H9 (cell line): Measurements from ENCODE around the gene TTC13. TPM values are rescaled to one million over a fixed set of nuclear protein-coding genes. Genes with fewer than 3 reads are reported as not detected.

Experiments
- DNase-seq: peaks from one replicate; pipeline ENCODE4 v3.0.0-alpha.2; 2017
- H2AFZ ChIP-seq: one replicate; pipeline ENCODE4 v1.6.1; 2013; ENCODE audit warnings: mild to moderate bottlenecking, low read length, control low read depth, moderate library complexity
- H2AK5ac ChIP-seq: 2 replicates; pipeline ENCODE4 v1.6.1; 2013; ENCODE audit warnings: low read length, control low read depth, mixed read lengths; ENCODE audit not compliant: insufficient read length
- H2BK120ac ChIP-seq: one replicate; pipeline ENCODE4 v1.6.1; 2013; ENCODE audit warnings: low read depth, mild to moderate bottlenecking, low read length, control low read depth, inconsistent platforms; ENCODE audit not compliant: poor library complexity, severe bottlenecking
- H2BK12ac ChIP-seq: 2 replicates; pipeline ENCODE4 v1.6.1; 2013; ENCODE audit warnings: low read length, control low read depth, mixed read lengths, low read depth; ENCODE audit not compliant: insufficient read length
- H2BK15ac ChIP-seq: 2 replicates; pipeline ENCODE4 v1.6.1; 2013; ENCODE audit warnings: low read depth, low read length, control low read depth
- H2BK20ac ChIP-seq: one replicate; pipeline ENCODE4 v1.6.1; 2013; ENCODE audit warnings: low read depth, mild to moderate bottlenecking, low read length, control low read depth, inconsistent platforms; ENCODE audit not compliant: poor library complexity, severe bottlenecking
- H2BK5ac ChIP-seq: 2 replicates; pipeline ENCODE4 v1.6.1; 2013; ENCODE audit warnings: low read length, control low read depth, mixed read lengths; ENCODE audit not compliant: insufficient read length
- H3K14ac ChIP-seq: 2 replicates; pipeline ENCODE4 v1.6.1; 2013; ENCODE audit warnings: low read length, control low read depth; ENCODE audit not compliant: insufficient read depth
- H3K18ac ChIP-seq: 2 replicates; pipeline ENCODE4 v1.6.1; 2013; ENCODE audit warnings: low read depth, mild to moderate bottlenecking, mixed read lengths, low read length, control low read depth; ENCODE audit not compliant: insufficient read length
- H3K23ac ChIP-seq: 2 replicates; pipeline ENCODE4 v1.6.1; 2013; ENCODE audit warnings: low read length, control low read depth, mixed read lengths, low read depth; ENCODE audit not compliant: insufficient read length
- H3K23me2 ChIP-seq: 2 replicates; pipeline ENCODE4 v1.6.1; 2013; ENCODE audit warnings: low read depth, mild to moderate bottlenecking, mixed read lengths, low read length, control low read depth; ENCODE audit not compliant: insufficient read length, poor library complexity, severe bottlenecking
- H3K27ac ChIP-seq: 2 replicates; pipeline ENCODE4 v1.5.1; 2013; ENCODE audit warnings: low read length, control low read depth, mixed read lengths, low read depth; ENCODE audit not compliant: insufficient read length
- H3K27me3 ChIP-seq: 2 replicates; pipeline ENCODE4 v1.6.1; 2013; ENCODE audit warnings: low read length, control low read depth, inconsistent platforms; ENCODE audit not compliant: insufficient read depth
- H3K4ac ChIP-seq: 2 replicates; pipeline ENCODE4 v1.6.1; 2013; ENCODE audit warnings: low read depth, mild to moderate bottlenecking, control low read depth, inconsistent platforms, low read length, moderate library complexity
- H3K4me1 ChIP-seq: 2 replicates; pipeline ENCODE4 v1.6.1; 2013; ENCODE audit warnings: low read length, control low read depth, inconsistent platforms; ENCODE audit not compliant: insufficient read depth
- H3K4me2 ChIP-seq: 2 replicates; pipeline ENCODE4 v1.6.1; 2013; ENCODE audit warnings: low read length, control low read depth, mixed read lengths; ENCODE audit not compliant: insufficient read length, insufficient read depth
- H3K56ac ChIP-seq: 2 replicates; pipeline ENCODE4 v1.6.1; 2013; ENCODE audit warnings: low read depth, mild to moderate bottlenecking, mixed read lengths, low read length, control low read depth; ENCODE audit not compliant: insufficient read length
- H3K79me1 ChIP-seq: 2 replicates; pipeline ENCODE4 v1.6.1; 2013; ENCODE audit warnings: low read depth, mild to moderate bottlenecking, moderate library complexity, low read length, control low read depth, inconsistent platforms; ENCODE audit not compliant: insufficient read depth, poor library complexity, severe bottlenecking
- H3K79me2 ChIP-seq: 2 replicates; pipeline ENCODE4 v1.6.1; 2013; ENCODE audit warnings: low read length, control low read depth, inconsistent platforms; ENCODE audit not compliant: insufficient read depth
- H3K9ac ChIP-seq: 2 replicates; pipeline ENCODE4 v1.6.1; 2013; ENCODE audit warnings: low read length, control low read depth, mixed read lengths; ENCODE audit not compliant: insufficient read length; ENCODE audit errors: extremely low read depth
- H3K9me3 ChIP-seq: one replicate; pipeline ENCODE4 v1.6.1; 2013; ENCODE audit warnings: low read depth, low read length, inconsistent platforms; ENCODE audit not compliant: control insufficient read depth
- H3T11ph ChIP-seq: one replicate; pipeline ENCODE4 v1.6.1; 2013; ENCODE audit warnings: mild to moderate bottlenecking, low read length, control low read depth, inconsistent platforms
- H4K20me1 ChIP-seq: one replicate; pipeline ENCODE4 v1.6.1; 2013; ENCODE audit not compliant: control insufficient read depth, insufficient read length, insufficient read depth
- H4K5ac ChIP-seq: 2 replicates; pipeline ENCODE4 v1.6.1; 2013; ENCODE audit warnings: low read depth, mild to moderate bottlenecking, mixed read lengths, low read length, control low read depth; ENCODE audit not compliant: insufficient read length
- H4K8ac ChIP-seq: replicated peaks from 2 replicates; pipeline ENCODE4 v1.6.1; 2013; ENCODE audit warnings: low read length, control low read depth, mixed read lengths, low read depth; ENCODE audit not compliant: insufficient read length
- H4K91ac ChIP-seq: 2 replicates; pipeline ENCODE4 v1.6.1; 2013; ENCODE audit warnings: low read depth, mild to moderate bottlenecking, moderate library complexity, mixed read lengths, low read length, control low read depth; ENCODE audit not compliant: insufficient read length
- H3K27ac Mint-ChIP-seq, 3 experiments: 2 replicates in 2 of 3; 3 replicates in 1 of 3; pipeline ENCODE4 v1.8.0; 2020 to 2021; ENCODE audit warnings: mixed read lengths in 3 of 3, mild to moderate bottlenecking in 1 of 3, moderate library complexity in 1 of 3
- H3K27me3 Mint-ChIP-seq: 2 replicates; pipeline ENCODE4 v1.8.0; 2021; ENCODE audit warnings: low read depth, mild to moderate bottlenecking, moderate library complexity, mixed read lengths
- H3K36me3 Mint-ChIP-seq, 3 experiments: 2 replicates in 2 of 3; 3 replicates in 1 of 3; pipeline ENCODE4 v1.8.0; 2020 to 2021; ENCODE audit warnings: low read depth in 3 of 3, mixed read lengths in 3 of 3; ENCODE audit not compliant: insufficient read depth in 1 of 3
- H3K4me1 Mint-ChIP-seq, 2 experiments: 2 replicates each; pipeline ENCODE4 v1.8.0; 2020; ENCODE audit warnings: mixed read lengths in 2 of 2
- H3K4me3 Mint-ChIP-seq, 2 experiments: 2 replicates in 1 of 2; 3 replicates in 1 of 2; pipeline ENCODE4 v1.8.0; 2020 to 2021; ENCODE audit warnings: mild to moderate bottlenecking in 2 of 2, mixed read lengths in 2 of 2, moderate library complexity in 1 of 2
- H3K9me3 Mint-ChIP-seq, 2 experiments: 2 replicates in 1 of 2; 3 replicates in 1 of 2; pipeline ENCODE4 v1.8.0; 2020; ENCODE audit warnings: mild to moderate bottlenecking in 2 of 2, mixed read lengths in 2 of 2, moderate library complexity in 1 of 2
- WGBS: extraction: QIAGEN DNeasy Blood & Tissue Kit; methylation state at CpG from one replicate; pipeline ENCODE4 v1.1.7; 2013; ENCODE audit warnings: missing lambda C conversion rate, low lambda C conversion rate, mixed read lengths; ENCODE audit not compliant: insufficient read length; ENCODE audit errors: extremely low coverage; 5-methylcytosine and 5-hydroxymethylcytosine counted together
- total RNA-seq: library from RNA; stranded (reverse); gene quantifications from 2 replicates; pipeline ENCODE4 v1.2.1, GENCODE V29; 2021
- TF ChIP-seq, protein P1 (sequence below): fragments of 200-600 bp; sonication (generic); conservative IDR thresholded peaks from 3 replicates; pipeline ENCODE4 v1.8.0; 2021; ENCODE audit warnings: antibody characterized with exemption, mild to moderate bottlenecking

TTC13 gene
- total RNA-seq, 1 experiment from 2014 or later, result 7.6 TPM

DNA sequence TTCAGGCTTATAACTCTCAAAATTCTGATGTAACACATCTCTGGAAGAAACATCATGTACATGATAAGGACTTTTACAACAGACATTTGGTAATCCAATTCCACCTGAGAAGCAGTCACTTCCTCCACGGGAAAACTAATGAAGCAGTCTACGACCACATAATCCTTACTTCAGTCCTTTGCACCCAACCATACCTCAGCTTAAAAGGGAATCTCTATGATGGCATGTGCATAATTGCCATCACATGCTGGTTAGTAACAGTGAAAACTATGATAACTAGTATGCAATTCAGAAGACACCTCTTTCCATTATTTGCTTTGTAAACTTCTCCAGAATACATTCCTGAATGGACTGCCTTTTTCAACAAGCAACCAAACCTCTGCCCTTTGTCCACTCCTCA lies 53.1 kb downstream of the TTC13 start:
- DNase-seq, result no peak
- Histone ChIP-seq H3K23ac (no peak overlapping the region), H3K27me3 (no peaks in the 10 kb centered on the region), H3K79me2 (no peaks in the 10 kb centered on the region), H4K5ac (no peak overlapping the region), H3K4ac (no peak overlapping the region), H3K23me2 (no peaks in the 10 kb centered on the region), H4K91ac (no peak overlapping the region), H4K8ac (no peak overlapping the region), H2BK12ac (no peak overlapping the region), H3T11ph (no peak overlapping the region), H3K56ac (no peak overlapping the region), H3K79me1 (no peaks in the 10 kb centered on the region), H2AFZ (no peak overlapping the region), H2BK5ac (no peak overlapping the region), H4K20me1 (no peaks in the 10 kb centered on the region), H2AK5ac (no peak overlapping the region), H2BK20ac (no peak overlapping the region), H3K27ac (no peak overlapping the region), H3K9ac (no peak overlapping the region), H3K9me3 (no peaks in the 10 kb centered on the region), H2BK15ac (no peak overlapping the region), H3K18ac (no peak overlapping the region), H3K4me2 (no peak overlapping the region), H3K4me1 (no peaks in the 10 kb centered on the region), H2BK120ac (no peak overlapping the region), H3K14ac (no peak overlapping the region)
- TF ChIP-seq, protein P1, sequence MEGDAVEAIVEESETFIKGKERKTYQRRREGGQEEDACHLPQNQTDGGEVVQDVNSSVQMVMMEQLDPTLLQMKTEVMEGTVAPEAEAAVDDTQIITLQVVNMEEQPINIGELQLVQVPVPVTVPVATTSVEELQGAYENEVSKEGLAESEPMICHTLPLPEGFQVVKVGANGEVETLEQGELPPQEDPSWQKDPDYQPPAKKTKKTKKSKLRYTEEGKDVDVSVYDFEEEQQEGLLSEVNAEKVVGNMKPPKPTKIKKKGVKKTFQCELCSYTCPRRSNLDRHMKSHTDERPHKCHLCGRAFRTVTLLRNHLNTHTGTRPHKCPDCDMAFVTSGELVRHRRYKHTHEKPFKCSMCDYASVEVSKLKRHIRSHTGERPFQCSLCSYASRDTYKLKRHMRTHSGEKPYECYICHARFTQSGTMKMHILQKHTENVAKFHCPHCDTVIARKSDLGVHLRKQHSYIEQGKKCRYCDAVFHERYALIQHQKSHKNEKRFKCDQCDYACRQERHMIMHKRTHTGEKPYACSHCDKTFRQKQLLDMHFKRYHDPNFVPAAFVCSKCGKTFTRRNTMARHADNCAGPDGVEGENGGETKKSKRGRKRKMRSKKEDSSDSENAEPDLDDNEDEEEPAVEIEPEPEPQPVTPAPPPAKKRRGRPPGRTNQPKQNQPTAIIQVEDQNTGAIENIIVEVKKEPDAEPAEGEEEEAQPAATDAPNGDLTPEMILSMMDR, result no peak
- Mint-ChIP-seq H3K4me1 (no peaks in the 10 kb centered on the region), H3K4me3 (no peak overlapping the region), H3K36me3 (peaks cover 2 to 16% (median 4%) of the 10 kb centered on the region in 3 experiments; a peak in 4 of 7 replicates), H3K9me3 (no peaks in the 10 kb centered on the region), H3K27ac (no peak overlapping the region), H3K27me3 (no peaks in the 10 kb centered on the region)
- WGBS, result no CpG with 5 or more reads among the region's 2 CpGs
